Measurements from ENCODE around the gene CLPTM1L. TPM values are rescaled to one million over a fixed set of nuclear protein-coding genes. Genes with fewer than 3 reads are reported as not detected.
"Not testable (repeated sequence)": the region's sequence is repeated elsewhere in the genome, so short reads cannot be mapped to it uniquely, and the experiment has no call there.

CLPTM1L gene
- polyA plus RNA-seq, 3 donors = 14.1 to 76.2 (median 35.0) TPM

DNA sequence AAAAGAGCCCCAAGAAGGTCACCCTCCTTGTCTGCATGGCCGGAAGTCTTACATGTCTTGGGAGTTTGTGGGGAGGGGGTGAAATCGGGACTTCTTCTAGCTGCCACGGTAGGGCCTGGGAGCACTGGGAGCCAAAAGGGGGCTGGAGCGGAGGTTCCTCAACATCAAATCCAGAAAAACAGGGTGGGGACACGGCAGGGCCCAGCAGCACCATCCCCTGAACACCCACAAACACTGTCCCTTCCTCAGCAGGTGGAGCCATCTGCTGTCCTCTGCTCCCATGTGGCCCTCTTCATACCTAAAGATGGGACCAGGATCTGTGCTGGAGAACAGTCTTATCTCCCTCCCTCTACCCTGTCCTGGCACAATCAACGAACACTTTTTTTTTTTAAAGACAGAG, 52.8 kb downstream of the CLPTM1L start:
- 100% methylated on average over 2 of the region's 6 CpGs for WGBS (ENCODE audit: insufficient coverage)
- intact Hi-C loops (cut with micrococcal nuclease) = no loop called here
- TF ChIP-seq, protein P1, sequence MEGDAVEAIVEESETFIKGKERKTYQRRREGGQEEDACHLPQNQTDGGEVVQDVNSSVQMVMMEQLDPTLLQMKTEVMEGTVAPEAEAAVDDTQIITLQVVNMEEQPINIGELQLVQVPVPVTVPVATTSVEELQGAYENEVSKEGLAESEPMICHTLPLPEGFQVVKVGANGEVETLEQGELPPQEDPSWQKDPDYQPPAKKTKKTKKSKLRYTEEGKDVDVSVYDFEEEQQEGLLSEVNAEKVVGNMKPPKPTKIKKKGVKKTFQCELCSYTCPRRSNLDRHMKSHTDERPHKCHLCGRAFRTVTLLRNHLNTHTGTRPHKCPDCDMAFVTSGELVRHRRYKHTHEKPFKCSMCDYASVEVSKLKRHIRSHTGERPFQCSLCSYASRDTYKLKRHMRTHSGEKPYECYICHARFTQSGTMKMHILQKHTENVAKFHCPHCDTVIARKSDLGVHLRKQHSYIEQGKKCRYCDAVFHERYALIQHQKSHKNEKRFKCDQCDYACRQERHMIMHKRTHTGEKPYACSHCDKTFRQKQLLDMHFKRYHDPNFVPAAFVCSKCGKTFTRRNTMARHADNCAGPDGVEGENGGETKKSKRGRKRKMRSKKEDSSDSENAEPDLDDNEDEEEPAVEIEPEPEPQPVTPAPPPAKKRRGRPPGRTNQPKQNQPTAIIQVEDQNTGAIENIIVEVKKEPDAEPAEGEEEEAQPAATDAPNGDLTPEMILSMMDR (IDR thresholded peaks at IDR 0.05) = no peak
- no peaks in the 10 kb centered on the region for H3K79me2 ChIP-seq (ENCODE audit: insufficient read depth, low read length)
- no peaks in the 10 kb centered on the region for H3K4me1 ChIP-seq (ENCODE audit: control insufficient read depth in 1 of 2, insufficient read depth in 2 of 2, low read length in 2 of 2)
- no peaks in the 10 kb centered on the region for H3K36me3 Mint-ChIP-seq
- peaks cover 0 to 11% of the 10 kb centered on the region in 2 donors for H3K9me3 ChIP-seq (replicated peaks in 1 of 2; ENCODE audit: control insufficient read depth in 1 of 2, insufficient read depth in 1 of 2, low read length in 2 of 2)
- H3K4me2 ChIP-seq (replicated peaks; ENCODE audit: extremely low read depth, low read length, poor library complexity, severe bottlenecking) = no peak overlapping the region
- peaks cover 14 to 37% (median 21%) of the 10 kb centered on the region in 3 donors for H3K27me3 Mint-ChIP-seq (ENCODE audit: low read depth in 3 of 3)
- no peak overlapping the region for H3K4me3 ChIP-seq (replicated peaks in 1 of 3; ENCODE audit: low read depth in 2 of 3, low read length in 3 of 3)
- H3K4me3 Mint-ChIP-seq = no peak overlapping the region
- H3K27me3 ChIP-seq (ENCODE audit: control insufficient read depth in 2 of 2, insufficient read depth in 2 of 2, low read length in 2 of 2) = peaks cover 0 to 16% of the 10 kb centered on the region in 2 donors
- no peaks in the 10 kb centered on the region for H3K4me1 Mint-ChIP-seq
- no peak overlapping the region for H2AFZ ChIP-seq (ENCODE audit: insufficient read depth, low read depth, low read length, poor library complexity, severe bottlenecking)
- no peak overlapping the region for H3K27ac ChIP-seq (ENCODE audit: low read depth in 1 of 2, low read length in 2 of 2)
- peaks cover 7 to 14% (median 11%) of the 10 kb centered on the region in 7 donors for H3K9me3 Mint-ChIP-seq
- no peak for DNase-seq
- H3K9ac ChIP-seq (ENCODE audit: insufficient read depth, low read length, poor library complexity, severe bottlenecking) = no peak overlapping the region
- H4K20me1 ChIP-seq (ENCODE audit: insufficient read depth, low read length) = no peaks in the 10 kb centered on the region
- H3K36me3 ChIP-seq (replicated peaks in 1 of 2; ENCODE audit: control insufficient read depth in 1 of 2, insufficient read depth in 2 of 2, low read length in 2 of 2) = no peaks in the 10 kb centered on the region
- H3K27ac Mint-ChIP-seq = no peak overlapping the region

DNA sequence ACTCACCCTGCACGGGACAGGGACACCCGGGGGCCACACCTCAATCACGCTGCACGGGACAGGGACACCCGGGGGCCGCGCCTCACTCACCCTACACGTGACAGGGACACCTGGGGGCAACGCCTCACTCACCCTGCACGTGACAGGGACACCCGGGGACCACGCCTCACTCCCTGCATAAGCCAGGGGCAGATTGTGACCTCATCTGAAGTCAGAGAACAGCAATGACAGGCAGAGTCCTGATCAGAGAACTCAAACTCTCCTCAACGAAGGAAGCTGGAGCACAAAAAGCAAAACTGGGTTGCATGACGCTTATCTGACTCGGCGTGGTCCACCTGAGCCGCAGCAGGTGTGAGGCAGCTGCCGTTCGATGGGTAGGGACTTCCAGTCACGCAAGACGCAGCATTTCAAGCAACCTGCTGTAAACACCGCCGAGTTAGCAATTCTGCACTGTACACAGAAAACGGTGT, 53.3 kb downstream of the CLPTM1L start:
- WGBS (ENCODE audit: insufficient coverage) = 93% methylated on average over 19 of the region's 24 CpGs
- no peak overlapping the region for H3K27ac ChIP-seq (ENCODE audit: low read depth in 1 of 2, low read length in 2 of 2)
- H3K4me1 ChIP-seq (ENCODE audit: control insufficient read depth in 1 of 2, insufficient read depth in 2 of 2, low read length in 2 of 2) = no peaks in the 10 kb centered on the region
- TF ChIP-seq, protein P1 (IDR thresholded peaks at IDR 0.05) = no peak
- no peaks in the 10 kb centered on the region for H4K20me1 ChIP-seq (ENCODE audit: insufficient read depth, low read length)
- Mint-ChIP-seq H3K27me3 (ENCODE audit: low read depth in 3 of 3) (peaks cover 14 to 32% (median 16%) of the 10 kb centered on the region in 3 donors), H3K9me3 (peaks cover 7 to 14% (median 11%) of the 10 kb centered on the region in 7 donors), H3K4me1 (no peaks in the 10 kb centered on the region), H3K4me3 (no peak overlapping the region), H3K36me3 (no peaks in the 10 kb centered on the region), H3K27ac (no peak overlapping the region)
- peaks cover 0 to 11% of the 10 kb centered on the region in 2 donors for H3K9me3 ChIP-seq (replicated peaks in 1 of 2; ENCODE audit: control insufficient read depth in 1 of 2, insufficient read depth in 1 of 2, low read length in 2 of 2)
- H3K36me3 ChIP-seq (replicated peaks in 1 of 2; ENCODE audit: control insufficient read depth in 1 of 2, insufficient read depth in 2 of 2, low read length in 2 of 2) = no peaks in the 10 kb centered on the region
- H3K79me2 ChIP-seq (ENCODE audit: insufficient read depth, low read length) = no peaks in the 10 kb centered on the region
- no peak overlapping the region for H3K4me2 ChIP-seq (replicated peaks; ENCODE audit: extremely low read depth, low read length, poor library complexity, severe bottlenecking)
- intact Hi-C loops (cut with micrococcal nuclease) = no loop called here
- H3K4me3 ChIP-seq (replicated peaks in 1 of 3; ENCODE audit: low read depth in 2 of 3, low read length in 3 of 3) = no peak overlapping the region
- no peak overlapping the region for H3K9ac ChIP-seq (ENCODE audit: insufficient read depth, low read length, poor library complexity, severe bottlenecking)
- peaks cover 0 to 16% of the 10 kb centered on the region in 2 donors for H3K27me3 ChIP-seq (ENCODE audit: control insufficient read depth in 2 of 2, insufficient read depth in 2 of 2, low read length in 2 of 2)
- no peak overlapping the region for H2AFZ ChIP-seq (ENCODE audit: insufficient read depth, low read depth, low read length, poor library complexity, severe bottlenecking)
- DNase-seq = no peak

DNA sequence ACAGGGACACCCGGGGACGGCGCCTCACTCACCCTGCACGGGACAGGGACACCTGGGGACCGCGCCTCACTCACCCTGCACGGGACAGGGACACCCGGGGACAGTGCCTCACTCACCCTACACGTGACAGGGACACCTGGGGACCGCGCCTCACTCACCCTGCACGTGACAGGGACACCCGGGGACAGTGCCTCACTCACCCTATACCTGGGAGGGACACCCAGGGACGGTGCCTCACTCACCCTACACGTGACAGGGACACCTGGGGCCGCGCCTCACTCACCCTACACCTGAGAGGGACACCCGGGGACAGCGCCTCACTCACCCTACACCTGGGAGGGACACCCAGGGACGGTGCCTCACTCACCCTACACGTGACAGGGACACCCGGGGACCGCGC, 53.9 kb downstream of the CLPTM1L start:
- H4K20me1 ChIP-seq (ENCODE audit: insufficient read depth, low read length); H3K4me3 Mint-ChIP-seq; H3K36me3 Mint-ChIP-seq; intact Hi-C loops (cut with micrococcal nuclease); H3K4me1 ChIP-seq (ENCODE audit: control insufficient read depth in 1 of 2, insufficient read depth in 2 of 2, low read length in 2 of 2); H3K4me3 ChIP-seq (replicated peaks in 1 of 3; ENCODE audit: low read depth in 2 of 3, low read length in 3 of 3); H3K36me3 ChIP-seq (replicated peaks in 1 of 2; ENCODE audit: control insufficient read depth in 1 of 2, insufficient read depth in 2 of 2, low read length in 2 of 2); H3K9ac ChIP-seq (ENCODE audit: insufficient read depth, low read length, poor library complexity, severe bottlenecking); H2AFZ ChIP-seq (ENCODE audit: insufficient read depth, low read depth, low read length, poor library complexity, severe bottlenecking); H3K27ac Mint-ChIP-seq; DNase-seq; H3K27ac ChIP-seq (ENCODE audit: low read depth in 1 of 2, low read length in 2 of 2); H3K4me2 ChIP-seq (replicated peaks; ENCODE audit: extremely low read depth, low read length, poor library complexity, severe bottlenecking); H3K79me2 ChIP-seq (ENCODE audit: insufficient read depth, low read length); H3K4me1 Mint-ChIP-seq: not testable (repeated sequence)
- Histone ChIP-seq H3K9me3 (replicated peaks in 1 of 2; ENCODE audit: control insufficient read depth in 1 of 2, insufficient read depth in 1 of 2, low read length in 2 of 2) (peaks cover 0 to 14% of the 10 kb centered on the region in 2 donors), H3K27me3 (ENCODE audit: control insufficient read depth in 2 of 2, insufficient read depth in 2 of 2, low read length in 2 of 2) (peaks cover 0 to 12% of the 10 kb centered on the region in 2 donors)
- WGBS (ENCODE audit: insufficient coverage) = no CpG with 5 or more reads among the region's 24 CpGs
- Mint-ChIP-seq H3K27me3 (ENCODE audit: low read depth in 3 of 3) (peaks cover 9 to 25% (median 11%) of the 10 kb centered on the region in 3 donors), H3K9me3 (peaks cover 7 to 14% (median 12%) of the 10 kb centered on the region in 7 donors)
